GM12878 (cell line): ENCODE data around the gene RHPN2. TPM values are rescaled to one million over a fixed set of nuclear protein-coding genes. Genes with fewer than 3 reads are reported as not detected.

Experiments used
- ATAC-seq: fragments of 200-7000 bp; cut with Tn5 transposase; 3 replicates; pipeline ENCODE4 v1.9.1; 2020; ENCODE audit warnings: mild to moderate bottlenecking, moderate library complexity
- BruUV-seq: library from RNA; stranded (reverse); fragments of 400-500 nt; replicated peaks from 2 replicates; lab custom pipeline; 2021; lab: Mats Ljungman, UMichigan
- CTCF ChIA-PET: fragments of 300-600 bp; sonication (Branson Sonifier 250); formaldehyde crosslinking; extraction: SDS; loops from one replicate; lab custom pipeline; 2021; ENCODE audit warnings: inconsistent platforms; lab: Yijun Ruan, JAX
- POLR2A ChIA-PET: fragments of 350-600 bp; formaldehyde crosslinking; extraction: SDS; loops from one replicate; lab custom pipeline; 2021; ENCODE audit warnings: inconsistent platforms; lab: Charles Lee
- RAD21 ChIA-PET: fragments of 300-600 bp; sonication (Branson Sonifier 250); formaldehyde crosslinking; loops from one replicate; lab custom pipeline; 2023; ENCODE audit warnings: antibody characterized with exemption; ENCODE audit not compliant: unreplicated experiment; lab: Charles Lee
- SMC1A ChIA-PET: fragments of 300-600 bp; sonication (Branson Sonifier 250); formaldehyde crosslinking; loops from one replicate; lab custom pipeline; 2023; ENCODE audit not compliant: unreplicated experiment, uncharacterized antibody; lab: Charles Lee
- DNase-seq: peaks from one replicate; pipeline ENCODE4 v3.0.0-alpha.2; 2011; ENCODE audit warnings: low read depth, low spot score
- FAIRE-seq: peaks from 3 replicates; lab custom pipeline; 2011; peaks lifted over from hg19 to GRCh38; lab: Jason Lieb, UNC
- H2AFZ ChIP-seq: 2 replicates; pipeline ENCODE4 v1.6.0; 2011; ENCODE audit warnings: low read depth, low read length, control low read depth; ENCODE audit not compliant: control insufficient read depth
- H3K27ac ChIP-seq: 2 replicates; pipeline ENCODE4 v1.5.1; 2011; ENCODE audit warnings: control low read depth; ENCODE audit not compliant: control insufficient read depth, insufficient read depth
- H3K27me3 ChIP-seq, 2 experiments: replicated peaks in 1 of 2; 2 replicates each; pipeline versions ENCODE4 v1.6.0 to v1.6.1; 2011; ENCODE audit warnings: low read length in 1 of 2; ENCODE audit not compliant: control insufficient read depth in 2 of 2, insufficient read depth in 2 of 2
- H3K36me3 ChIP-seq, 2 experiments: 2 replicates each; pipeline ENCODE4 v1.5.1; 2011; ENCODE audit warnings: low read length in 1 of 2; ENCODE audit not compliant: control insufficient read depth in 2 of 2, insufficient read depth in 2 of 2
- H3K4me1 ChIP-seq: 2 replicates; pipeline ENCODE4 v1.6.1; 2011; ENCODE audit warnings: mild to moderate bottlenecking, low read length, moderate library complexity, mixed read lengths; ENCODE audit not compliant: control insufficient read depth, insufficient read depth
- H3K4me2 ChIP-seq: 2 replicates; pipeline ENCODE4 v1.6.0; 2011; ENCODE audit warnings: control low read depth; ENCODE audit not compliant: control insufficient read depth, insufficient read depth
- H3K4me3 ChIP-seq: fragments of 200-600 bp; sonication (generic); 2 replicates; pipeline ENCODE4 v1.5.1; 2016
- H3K79me2 ChIP-seq: 2 replicates; pipeline ENCODE4 v1.6.0; 2011; ENCODE audit warnings: low read length; ENCODE audit not compliant: control insufficient read depth, insufficient read depth
- H3K9ac ChIP-seq: 2 replicates; pipeline ENCODE4 v1.8.0; 2011; ENCODE audit warnings: low read length, control low read depth, mixed read lengths; ENCODE audit not compliant: control insufficient read depth, insufficient read depth
- H3K9me3 ChIP-seq: replicated peaks from 3 replicates; pipeline ENCODE4 v1.5.1; 2011; ENCODE audit warnings: mild to moderate bottlenecking, low read length; ENCODE audit not compliant: control insufficient read depth, insufficient read depth
- H4K20me1 ChIP-seq: 2 replicates; pipeline ENCODE4 v1.6.0; 2011; ENCODE audit not compliant: control insufficient read depth, insufficient read depth
- EP300 ChIP-seq, 2 experiments: fragments of 150-350 bp in 1 of 2; IDR thresholded peaks; 2 replicates each; pipeline ENCODE4 v1.6.1; 2011 to 2012; ENCODE audit warnings: low read depth in 2 of 2, low read length in 2 of 2, borderline replicate concordance in 1 of 2, improper control_type of control experiment in 1 of 2, inconsistent platforms in 1 of 2; ENCODE audit not compliant: control insufficient read depth in 1 of 2
- IKZF1 ChIP-seq: fragments of 450-650 bp; conservative IDR thresholded peaks from 2 replicates; pipeline ENCODE4 v1.6.1; 2017; ENCODE audit warnings: antibody characterized with exemption, mild to moderate bottlenecking
- LARP7 ChIP-seq: fragments of 450-650 bp; IDR thresholded peaks from 2 replicates; pipeline ENCODE4 v1.6.1; 2017; ENCODE audit warnings: mild to moderate bottlenecking
- MYB ChIP-seq: fragments of 150-350 bp; IDR thresholded peaks from 2 replicates; pipeline ENCODE4 v1.6.1; 2014; ENCODE audit warnings: mild to moderate bottlenecking, low read depth, low read length, borderline replicate concordance
- POLR2A ChIP-seq: IDR thresholded peaks from 2 replicates; pipeline ENCODE4 v1.6.1; 2011; ENCODE audit warnings: low read depth, mild to moderate bottlenecking, low read length
- RELB ChIP-seq: fragments of 450-650 bp; IDR thresholded peaks from 2 replicates; pipeline ENCODE4 v1.6.1; 2017; ENCODE audit warnings: low read depth, mild to moderate bottlenecking, moderate library complexity
- STAT3 ChIP-seq: IDR thresholded peaks from 2 replicates; pipeline ENCODE4 v1.6.1; 2011; ENCODE audit warnings: low read depth, low read length, improper control_type of control experiment
- TBL1XR1 ChIP-seq: IDR thresholded peaks from 2 replicates; pipeline ENCODE4 v1.6.1; 2012; ENCODE audit warnings: low read depth, low read length, improper control_type of control experiment
- TCF3 ChIP-seq: IDR thresholded peaks from 2 replicates; pipeline ENCODE4 v1.6.1; 2012; ENCODE audit warnings: low read depth, mild to moderate bottlenecking, low read length, borderline replicate concordance; ENCODE audit not compliant: insufficient read depth
- TCF7 ChIP-seq: IDR thresholded peaks from 2 replicates; pipeline ENCODE4 v1.6.1; 2014; ENCODE audit warnings: antibody characterized with exemption, borderline replicate concordance
- WGBS: methylation state at CpG from one replicate; pipeline ENCODE4 v1.1.6; 2016; ENCODE audit warnings: low lambda C conversion rate; ENCODE audit not compliant: insufficient replicate concordance, insufficient coverage; ENCODE audit errors: missing lambda C conversion rate; 5-methylcytosine and 5-hydroxymethylcytosine counted together
- in situ Hi-C: fragments of 300-500 bp; cut with MboI; formaldehyde crosslinking; loops from 9 replicates; pipeline ENCODE4 v1.14.3; 2018; ENCODE audit warnings: mixed read lengths
- intact Hi-C: fragments of 100-400 bp; cut with micrococcal nuclease; formaldehyde crosslinking; loops from one replicate; pipeline ENCODE4 v1.14.2; 2022; ENCODE audit not compliant: unreplicated experiment
- polyA plus RNA-seq, 11 experiments: library from polyadenylated mRNA; depleted of rRNA in 4 of 11; unstranded in 6 of 11; stranded (reverse) in 5 of 11; fragments of >200 nt; fragmentation: Nextera tagmentation in 4 of 11; fragmentation: Illumina TruSeq in 1 of 11; extraction: Ambion mirVana in 4 of 11; extraction: Trizol in 1 of 11; gene quantifications; 1 replicate in 1 of 11; 2 replicates in 10 of 11; pipeline versions ENCODE4 v1.2.1 to v1.2.3, GENCODE V29; 2011 to 2016; ENCODE audit warnings: inconsistent platforms in 2 of 11, missing spikeins in 2 of 11, low read depth in 1 of 11
- total RNA-seq, 4 experiments: library from RNA; depleted of rRNA in 3 of 4; stranded (reverse); fragments of >200 nt in 3 of 4; fragmentation: Illumina TruSeq in 1 of 4; extraction: Trizol in 1 of 4; gene quantifications; 2 replicates each; pipeline versions ENCODE4 v1.2.1 to v1.2.3, GENCODE V29; 2013 to 2021

The RHPN2 gene
- total and polyA plus RNA-seq, 10 of the 15 experiments (the other 5 are each of a cell fraction or from before 2014, with no cell fraction given), result 0.71 to 7.4 (median 3.7) TPM

GRCh38 chr19:33089010-33089409, 24.3 kb upstream of the RHPN2 start:
- Histone ChIP-seq H4K20me1 (no peaks in the 10 kb centered on the region), H3K4me2 (no peak overlapping the region), H3K27ac (no peak overlapping the region), H3K36me3 (peaks cover 0 to 4% of the 10 kb centered on the region in 2 experiments; a peak in 2 of 4 replicates), H2AFZ (no peak overlapping the region), H3K4me1 (no peaks in the 10 kb centered on the region), H3K4me3 (no peak overlapping the region), H3K27me3 (no peaks in the 10 kb centered on the region), H3K79me2 (no peaks in the 10 kb centered on the region), H3K9me3 (no peaks in the 10 kb centered on the region), H3K9ac (no peak overlapping the region)
- intact Hi-C loops, result no loop called here
- WGBS, result 95% methylated on average over 3 of the region's 3 CpGs
- no peak for TF ChIP-seq MYB
- no peak for TF ChIP-seq STAT3
- TF ChIP-seq RELB, result no peak
- no peak for TF ChIP-seq POLR2A
- no peak for TF ChIP-seq TBL1XR1
- in situ Hi-C loops, result no loop called here
- ChIA-PET CTCF (no interaction called here), RAD21 (no interaction called here), POLR2A (no interaction called here), SMC1A (no interaction called here)
- DNase-seq, result no peak
- no peak for ATAC-seq
- no TSS peak for BruUV-seq
- no peak for FAIRE-seq

GRCh38 chr19:33086955-33087354, 22.3 kb upstream of the RHPN2 start:
- BruUV-seq, result no TSS peak
- intact Hi-C loops (no loop called here), in situ Hi-C loops (no loop called here)
- TF ChIP-seq LARP7 (no peak), TCF3 (no peak), IKZF1 (no peak), EP300 (IDR thresholded peaks at IDR 0.05; ENCODE audit: borderline replicate concordance in 1 of 2, control insufficient read depth in 1 of 2, low read depth in 2 of 2, low read length in 2 of 2) (no peak), TCF7 (no peak)
- H3K9ac ChIP-seq, result no peak overlapping the region
- no peak overlapping the region for H3K4me2 ChIP-seq
- peaks cover 5% of the 10 kb centered on the region for H3K79me2 ChIP-seq
- no peaks in the 10 kb centered on the region for H3K9me3 ChIP-seq
- POLR2A ChIA-PET, result no interaction called here
- H3K36me3 ChIP-seq, result peaks cover 0 to 2% of the 10 kb centered on the region in 2 experiments; a peak in 2 of 4 replicates
- no peak overlapping the region for H3K27ac ChIP-seq
- no peaks in the 10 kb centered on the region for H4K20me1 ChIP-seq
- H3K4me1 ChIP-seq, result peaks cover 5% of the 10 kb centered on the region
- H2AFZ ChIP-seq, result no peak overlapping the region
- RAD21 ChIA-PET, result no interaction called here
- WGBS, result 21% methylated on average over 1 of the region's 1 CpG
- SMC1A ChIA-PET, result no interaction called here
- no peak for DNase-seq
- ATAC-seq, result no peak
- FAIRE-seq, result no peak
- CTCF ChIA-PET, result no interaction called here
- H3K27me3 ChIP-seq, result no peaks in the 10 kb centered on the region
- no peak overlapping the region for H3K4me3 ChIP-seq
